AG04449 (cell line): ENCODE data around the gene SSU72.

Experiments
- CTCF ChIA-PET: fragments of 350-600 bp; formaldehyde crosslinking; extraction: SDS; loops from one replicate; lab custom pipeline; 2021; ENCODE audit warnings: antibody characterized with exemption; lab: Yijun Ruan, JAX
- POLR2A ChIA-PET: fragments of 400-600, 350-600 bp; formaldehyde crosslinking; extraction: SDS; loops from one replicate; lab custom pipeline; 2020; ENCODE audit warnings: antibody characterized with exemption, inconsistent platforms; lab: Yijun Ruan, JAX
- DNase-seq: peaks from one replicate; pipeline ENCODE4 v3.0.0-alpha.2; 2010; ENCODE audit warnings: low read depth, low spot score
- H3K4me3 ChIP-seq: 2 replicates; pipeline ENCODE4 v1.5.1; 2011; ENCODE audit warnings: low read depth, mild to moderate bottlenecking, control low read depth, low read length
- TF ChIP-seq, protein P1 (sequence below): IDR thresholded peaks from one replicate; pipeline ENCODE4 v1.5.1; 2011; ENCODE audit warnings: mild to moderate bottlenecking, moderate library complexity, low read length, control low read depth, inconsistent platforms; ENCODE audit not compliant: insufficient read depth; ENCODE audit errors: missing control alignments

The SSU72 gene

DNA sequence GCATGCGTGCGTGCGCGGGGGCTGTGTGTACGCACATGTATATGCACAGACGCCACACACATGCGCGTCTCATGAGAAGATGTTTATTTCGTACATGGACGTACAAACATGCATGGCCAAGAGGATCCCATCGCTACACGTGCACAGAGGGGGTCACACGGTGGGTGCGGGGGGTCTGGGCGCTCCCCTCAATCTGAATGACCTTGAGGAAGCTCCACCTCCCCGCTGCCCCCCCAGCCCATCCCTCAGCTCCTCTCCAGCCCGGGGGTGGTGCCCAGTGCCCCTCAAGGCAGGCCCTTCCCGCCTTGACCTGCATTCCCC lies 35.7 kb downstream of the SSU72 start:
- CTCF ChIA-PET, result no interaction called here
- peak overlapping the region; percentile 72 for H3K4me3 ChIP-seq
- DNase-seq, result no peak
- TF ChIP-seq, protein P1, sequence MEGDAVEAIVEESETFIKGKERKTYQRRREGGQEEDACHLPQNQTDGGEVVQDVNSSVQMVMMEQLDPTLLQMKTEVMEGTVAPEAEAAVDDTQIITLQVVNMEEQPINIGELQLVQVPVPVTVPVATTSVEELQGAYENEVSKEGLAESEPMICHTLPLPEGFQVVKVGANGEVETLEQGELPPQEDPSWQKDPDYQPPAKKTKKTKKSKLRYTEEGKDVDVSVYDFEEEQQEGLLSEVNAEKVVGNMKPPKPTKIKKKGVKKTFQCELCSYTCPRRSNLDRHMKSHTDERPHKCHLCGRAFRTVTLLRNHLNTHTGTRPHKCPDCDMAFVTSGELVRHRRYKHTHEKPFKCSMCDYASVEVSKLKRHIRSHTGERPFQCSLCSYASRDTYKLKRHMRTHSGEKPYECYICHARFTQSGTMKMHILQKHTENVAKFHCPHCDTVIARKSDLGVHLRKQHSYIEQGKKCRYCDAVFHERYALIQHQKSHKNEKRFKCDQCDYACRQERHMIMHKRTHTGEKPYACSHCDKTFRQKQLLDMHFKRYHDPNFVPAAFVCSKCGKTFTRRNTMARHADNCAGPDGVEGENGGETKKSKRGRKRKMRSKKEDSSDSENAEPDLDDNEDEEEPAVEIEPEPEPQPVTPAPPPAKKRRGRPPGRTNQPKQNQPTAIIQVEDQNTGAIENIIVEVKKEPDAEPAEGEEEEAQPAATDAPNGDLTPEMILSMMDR, result no peak
- POLR2A ChIA-PET, result no interaction called here

- DNase-seq, result no peak
- POLR2A ChIA-PET, result no interaction called here
- no peak overlapping the region for H3K4me3 ChIP-seq
- TF ChIP-seq, protein P1, result no peak
- CTCF ChIA-PET, result no interaction called here
Measured at GRCh38 chr1:1538334-1538733, 36.3 kb downstream of the SSU72 start.

DNA sequence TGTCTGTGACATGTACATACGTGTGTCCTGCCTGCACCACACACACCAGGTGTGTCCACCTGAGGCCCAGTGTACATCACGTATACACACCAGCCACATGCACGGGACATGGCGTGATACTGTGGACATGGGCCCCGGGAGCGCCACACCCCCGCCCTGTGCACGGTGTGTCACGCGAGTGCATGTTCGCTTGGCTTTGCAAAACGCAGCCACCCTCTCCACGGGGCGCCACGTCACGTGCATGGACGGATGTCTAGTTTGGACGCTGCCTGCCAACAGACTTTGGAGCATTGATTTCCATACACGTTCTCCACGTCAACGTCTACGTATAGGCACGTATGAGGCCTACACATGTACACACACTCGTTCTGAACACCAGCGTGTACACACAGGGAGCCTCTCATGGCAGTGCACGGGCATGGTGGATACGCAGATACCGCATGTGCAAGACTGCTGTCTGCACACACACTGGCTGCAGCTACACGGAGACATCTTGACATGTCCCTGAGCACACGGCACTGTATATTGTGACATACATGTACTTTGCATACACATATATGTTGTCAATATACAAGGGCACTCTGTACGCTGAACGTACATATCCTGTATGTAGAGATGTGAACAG lies 36.9 kb downstream of the SSU72 start:
- CTCF ChIA-PET, result no interaction called here
- DNase-seq, result no peak
- H3K4me3 ChIP-seq, result peak overlapping the region; percentile 3; the same call in 1 of the 2 replicates
- TF ChIP-seq, protein P1, result no peak
- POLR2A ChIA-PET, result no interaction called here

- ChIA-PET POLR2A (no interaction called here), CTCF (no interaction called here)
- DNase-seq, result no peak
- TF ChIP-seq, protein P1, result no peak
- no peak overlapping the region for H3K4me3 ChIP-seq
Measured at GRCh38 chr1:1536938-1537546, 37.6 kb downstream of the SSU72 start.

DNA sequence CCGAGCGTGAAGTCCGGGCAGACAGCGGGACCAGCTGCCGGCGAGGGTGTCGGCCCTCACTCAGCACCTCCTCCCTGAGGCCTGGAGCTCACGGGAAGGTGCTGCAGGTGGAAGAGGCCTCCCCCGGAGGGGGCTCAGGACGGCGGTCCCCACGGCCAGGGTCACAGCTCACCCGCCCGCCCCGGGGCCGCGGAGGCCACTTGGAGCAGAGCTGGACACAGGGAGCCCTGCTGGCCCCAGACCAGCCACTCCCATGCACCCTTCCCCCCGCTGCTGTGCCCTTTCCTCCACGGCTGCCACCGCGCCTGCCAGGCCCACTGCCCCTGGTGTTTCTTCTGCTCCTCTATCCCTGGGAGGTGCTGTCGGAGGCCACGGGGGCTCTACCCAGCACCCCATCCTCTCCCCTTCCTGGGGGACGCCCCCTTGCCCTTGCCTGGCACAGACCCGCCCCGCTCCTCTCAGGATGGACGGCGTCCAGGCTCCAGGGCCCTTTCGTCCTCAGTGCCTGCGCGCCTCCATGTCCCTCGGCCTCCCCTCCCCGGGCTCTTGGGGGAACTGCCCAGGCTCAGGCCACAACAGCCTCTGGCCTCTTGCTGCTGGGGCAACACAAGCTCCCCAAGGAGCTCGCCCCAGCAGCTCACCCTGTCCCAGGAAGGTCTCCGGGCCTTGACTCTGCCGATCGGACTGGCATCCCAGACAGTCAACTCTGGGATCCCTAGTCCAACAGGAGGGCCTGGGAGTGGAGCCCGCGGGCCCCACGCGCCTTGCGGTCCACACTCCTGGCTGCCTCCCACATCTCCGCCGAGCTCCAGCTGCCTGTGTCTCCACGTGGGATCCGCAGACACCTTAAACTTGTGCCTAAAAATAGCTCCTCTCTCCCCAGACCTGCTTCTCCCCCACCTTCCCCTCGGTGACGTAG lies 38.4 kb downstream of the SSU72 start:
- ChIA-PET CTCF (no interaction called here), POLR2A (no interaction called here)
- TF ChIP-seq, protein P1, result no peak
- H3K4me3 ChIP-seq, result no peak overlapping the region
- no peak for DNase-seq
